AG09319 (cell line): ENCODE results near the gene HEPACAM2.

Experiments used
- DNase-seq: peaks from one replicate; pipeline ENCODE4 v3.0.0-alpha.2; 2010; ENCODE audit warnings: low read depth; ENCODE audit errors: extremely low read depth
- TF ChIP-seq, protein P1 (sequence below): IDR thresholded peaks from 2 replicates; pipeline ENCODE4 v1.5.1; 2011; ENCODE audit warnings: low read depth, mild to moderate bottlenecking, inconsistent platforms, low read length, moderate library complexity

The HEPACAM2 gene

DNA sequence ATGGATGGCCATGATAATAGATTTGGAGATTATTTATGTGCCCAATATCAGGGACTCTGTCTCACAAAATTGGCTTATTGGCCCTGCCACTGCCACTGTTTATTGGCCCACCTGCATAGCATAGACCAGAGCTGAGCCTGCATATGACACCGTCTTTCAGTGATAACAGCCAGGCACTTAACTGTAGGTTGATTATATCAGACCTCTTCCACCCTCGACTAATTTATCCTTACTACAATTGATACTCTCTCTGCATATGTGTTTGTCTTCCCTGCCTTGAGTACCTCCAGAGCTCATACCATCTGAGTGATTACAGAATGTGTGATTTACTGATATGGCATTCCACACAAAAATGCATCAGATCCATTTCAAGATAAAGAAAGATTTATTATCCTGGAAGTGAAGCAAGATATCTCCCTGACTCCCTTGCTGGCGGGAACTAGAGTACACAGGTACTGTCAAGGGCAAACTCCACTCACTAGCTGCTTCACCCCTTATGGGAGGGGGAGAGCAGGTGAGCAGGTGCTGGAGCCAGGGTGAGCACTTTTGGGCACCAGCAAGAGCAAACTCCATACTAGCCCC lies 65.0 kb downstream of the HEPACAM2 start:
- no peak for DNase-seq
- TF ChIP-seq, protein P1, sequence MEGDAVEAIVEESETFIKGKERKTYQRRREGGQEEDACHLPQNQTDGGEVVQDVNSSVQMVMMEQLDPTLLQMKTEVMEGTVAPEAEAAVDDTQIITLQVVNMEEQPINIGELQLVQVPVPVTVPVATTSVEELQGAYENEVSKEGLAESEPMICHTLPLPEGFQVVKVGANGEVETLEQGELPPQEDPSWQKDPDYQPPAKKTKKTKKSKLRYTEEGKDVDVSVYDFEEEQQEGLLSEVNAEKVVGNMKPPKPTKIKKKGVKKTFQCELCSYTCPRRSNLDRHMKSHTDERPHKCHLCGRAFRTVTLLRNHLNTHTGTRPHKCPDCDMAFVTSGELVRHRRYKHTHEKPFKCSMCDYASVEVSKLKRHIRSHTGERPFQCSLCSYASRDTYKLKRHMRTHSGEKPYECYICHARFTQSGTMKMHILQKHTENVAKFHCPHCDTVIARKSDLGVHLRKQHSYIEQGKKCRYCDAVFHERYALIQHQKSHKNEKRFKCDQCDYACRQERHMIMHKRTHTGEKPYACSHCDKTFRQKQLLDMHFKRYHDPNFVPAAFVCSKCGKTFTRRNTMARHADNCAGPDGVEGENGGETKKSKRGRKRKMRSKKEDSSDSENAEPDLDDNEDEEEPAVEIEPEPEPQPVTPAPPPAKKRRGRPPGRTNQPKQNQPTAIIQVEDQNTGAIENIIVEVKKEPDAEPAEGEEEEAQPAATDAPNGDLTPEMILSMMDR = no peak

DNA sequence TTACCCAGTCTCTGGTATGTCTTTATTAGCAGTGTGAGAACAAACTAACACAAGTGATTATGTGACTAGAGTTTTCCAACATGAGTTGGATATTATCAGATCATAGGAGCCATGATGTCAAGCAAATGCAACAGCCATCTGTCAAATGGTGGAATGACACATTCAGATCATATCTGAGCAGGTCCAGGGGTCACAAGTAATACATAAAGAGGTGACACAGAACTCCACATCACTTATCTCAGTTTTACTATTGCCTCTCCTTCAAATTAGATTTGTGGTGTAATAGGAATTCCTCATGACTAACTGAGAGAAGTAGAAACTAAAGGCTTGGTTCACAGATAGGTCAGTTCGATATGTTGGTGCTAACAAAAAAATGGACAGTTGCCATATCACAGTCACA lies 65.9 kb downstream of the HEPACAM2 start:
- TF ChIP-seq, protein P1 = no peak
- no peak for DNase-seq

DNA sequence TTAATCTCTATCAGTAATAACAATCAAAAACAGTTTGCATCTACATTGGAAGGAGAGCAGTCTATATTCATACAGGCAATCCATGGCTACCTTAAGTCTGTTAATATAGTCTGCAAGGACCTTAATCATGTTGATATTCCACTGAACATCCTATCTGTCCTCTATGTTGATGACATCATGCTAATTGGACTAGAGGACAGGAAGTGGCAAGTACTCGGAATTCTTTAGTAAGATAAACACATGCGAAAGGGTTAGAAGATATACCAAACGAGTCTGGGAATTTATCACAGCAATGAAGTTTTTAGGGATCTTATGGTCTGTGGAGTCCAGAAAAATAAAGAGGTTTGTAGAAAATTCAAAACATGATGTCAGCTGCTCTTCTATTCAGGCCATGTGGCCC lies 66.8 kb downstream of the HEPACAM2 start:
- TF ChIP-seq, protein P1 = no peak
- no peak for DNase-seq

DNA sequence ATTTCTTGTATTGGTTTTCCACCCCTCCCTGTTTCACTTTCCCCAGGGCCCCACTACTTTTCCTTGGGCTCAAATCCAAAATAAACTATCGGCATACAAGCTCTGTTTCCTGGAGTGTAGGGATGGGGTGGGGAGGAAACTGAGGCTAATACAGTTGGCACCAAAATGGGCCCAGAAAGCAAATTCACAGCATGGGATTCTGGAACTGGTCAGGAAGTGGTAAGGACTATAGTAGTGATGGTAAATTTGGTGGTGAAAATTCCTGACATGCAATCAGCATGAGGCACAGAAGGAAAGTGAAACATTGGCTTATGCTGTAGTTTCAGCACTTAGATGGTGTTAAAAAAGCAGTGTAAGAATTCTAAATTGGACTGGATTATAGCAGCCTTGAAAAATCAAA lies 69.4 kb downstream of the HEPACAM2 start:
- TF ChIP-seq, protein P1 = no peak
- no peak for DNase-seq

DNA sequence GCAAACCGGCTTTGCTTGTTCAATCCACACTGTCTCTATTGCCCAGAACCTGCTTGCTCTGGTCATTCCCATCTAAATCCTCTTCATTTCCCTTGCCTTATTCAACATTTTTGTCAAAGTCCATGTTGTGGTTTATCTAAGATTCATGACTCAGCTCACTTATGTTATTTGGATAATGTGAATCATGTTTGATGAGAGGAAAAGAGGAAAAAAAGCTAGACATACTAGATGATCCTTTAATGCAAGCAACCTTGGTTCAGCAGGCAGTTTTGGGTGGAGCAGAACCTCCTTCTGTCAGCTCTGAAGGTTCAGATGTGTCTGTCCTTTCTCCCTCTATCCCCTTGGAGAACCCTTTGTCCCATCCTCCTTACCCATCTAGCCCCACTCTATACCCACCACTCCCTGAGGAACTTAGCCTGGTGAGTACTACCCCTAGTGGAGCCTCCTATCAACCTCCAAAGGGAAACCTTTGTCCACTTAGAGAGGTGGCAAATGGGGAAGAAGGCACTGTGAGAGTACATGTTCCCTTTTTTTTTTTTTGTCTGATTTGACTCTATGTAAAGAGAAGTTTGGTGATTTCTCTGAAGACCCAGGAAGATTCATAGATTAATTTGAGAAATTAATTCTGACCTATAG lies 76.0 kb downstream of the HEPACAM2 start:
- DNase-seq = no peak
- TF ChIP-seq, protein P1 = no peak

DNA sequence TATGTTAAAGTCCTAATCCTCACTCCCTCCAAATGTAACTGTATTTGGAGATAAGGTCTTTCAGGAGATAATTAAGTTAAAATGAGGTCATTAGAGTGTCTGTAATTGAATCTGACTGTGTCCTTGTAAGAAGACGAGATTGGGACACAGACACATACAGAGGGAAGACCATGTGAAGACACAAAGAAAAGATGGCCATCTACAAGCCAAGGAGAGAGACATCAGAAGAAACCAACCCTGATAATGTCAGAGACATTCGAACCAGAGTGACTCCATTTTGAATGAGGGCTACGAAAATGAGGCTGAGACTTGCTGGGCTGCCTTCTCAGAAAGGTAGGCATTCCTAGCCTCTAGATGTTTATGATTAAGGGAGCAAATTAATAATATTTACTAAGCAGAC lies 77.5 kb downstream of the HEPACAM2 start:
- TF ChIP-seq, protein P1 = no peak
- no peak for DNase-seq

DNA sequence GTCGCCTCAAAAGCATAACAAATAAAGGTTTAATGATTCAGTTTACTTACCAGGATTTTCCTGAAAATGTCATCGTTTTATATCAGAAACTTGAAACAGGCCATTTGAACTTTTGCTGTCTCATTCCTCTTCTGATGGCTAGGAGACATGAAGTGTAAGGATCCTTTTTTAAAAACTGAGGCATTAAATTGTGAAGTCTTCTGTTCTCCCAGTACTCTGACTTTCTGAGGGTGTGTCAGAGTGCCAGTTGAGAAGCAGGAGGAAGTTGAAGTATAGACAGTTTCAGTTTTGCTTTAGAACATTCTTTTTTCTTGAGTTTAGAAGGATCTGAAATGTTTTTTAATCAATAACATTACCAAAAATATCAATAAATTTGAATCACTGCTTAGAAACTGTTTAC lies 78.1 kb downstream of the HEPACAM2 start, which contains the start of gene SAMD9L:
Gene SAMD9L (minus strand): TSS at position 242 of the 400 bp plus-strand sequence. CDS start 12,414 bp downstream, outside the sequence.
- TF ChIP-seq, protein P1 = no peak

More for the DNA sequence above, 78.1 kb downstream of the HEPACAM2 start, which contains the start of gene SAMD9L:
- no peak for DNase-seq
